SU-DHL-6 (cell line): ENCODE results near the gene COX6B1.

Source experiments
- H2AFZ ChIP-seq: fragments of 200-600 bp; sonication (generic); 2 replicates; pipeline ENCODE4 v1.6.1; 2014; ENCODE audit warnings: low read depth, mild to moderate bottlenecking, moderate library complexity, mixed read lengths, antibody characterized with exemption, low read length; ENCODE audit not compliant: severe bottlenecking
- H3F3A ChIP-seq: fragments of 200-600 bp; shearing (Covaris generic); 2 replicates; pipeline ENCODE4 v1.6.0; 2016; ENCODE audit warnings: antibody characterized with exemption, mild to moderate bottlenecking; ENCODE audit not compliant: insufficient read depth
- H3K27ac ChIP-seq: fragments of 200-600 bp; sonication (generic); 2 replicates; pipeline ENCODE4 v1.5.1; 2016; ENCODE audit warnings: low read depth, mild to moderate bottlenecking, low read length, moderate library complexity, mixed read lengths
- H3K27me3 ChIP-seq: fragments of 200-600 bp; sonication (generic), shearing (Covaris generic); 2 replicates; pipeline ENCODE4 v1.6.0; 2014; ENCODE audit warnings: mild to moderate bottlenecking, low read length
- H3K36me3 ChIP-seq: fragments of 200-600 bp; sonication (generic); 2 replicates; pipeline ENCODE4 v1.6.1; 2014; ENCODE audit warnings: mild to moderate bottlenecking, low read length, mixed read lengths
- H3K4me2 ChIP-seq: fragments of 300-600, 200-600 bp; shearing (Covaris generic), sonication (generic); 2 replicates; pipeline ENCODE4 v1.6.0; 2014; ENCODE audit warnings: low read length, low read depth, mild to moderate bottlenecking; ENCODE audit not compliant: poor library complexity, severe bottlenecking
- H3K4me3 ChIP-seq: fragments of 200-600 bp; sonication (generic); 2 replicates; pipeline ENCODE4 v1.5.1; 2014; ENCODE audit warnings: antibody characterized with exemption, low read length, mild to moderate bottlenecking, mixed read lengths; ENCODE audit not compliant: insufficient read depth, poor library complexity, severe bottlenecking
- H3K79me2 ChIP-seq: fragments of 200-600 bp; sonication (generic); 2 replicates; pipeline ENCODE4 v1.6.1; 2014; ENCODE audit warnings: mild to moderate bottlenecking, low read length, moderate library complexity; ENCODE audit not compliant: insufficient read depth
- H3K9ac ChIP-seq: fragments of 200-600 bp; sonication (generic); 2 replicates; pipeline ENCODE4 v1.7.0; 2014; ENCODE audit warnings: mild to moderate bottlenecking, low read length
- H3K9me2 ChIP-seq: fragments of 200-600 bp; sonication (generic); replicated peaks from 2 replicates; pipeline ENCODE4 v1.6.1; 2014; ENCODE audit warnings: low read length; ENCODE audit not compliant: insufficient read depth
- H3K9me3 ChIP-seq: fragments of 200-600 bp; sonication (generic); 2 replicates; pipeline ENCODE4 v1.6.1; 2014; ENCODE audit warnings: low read length, mixed read lengths; ENCODE audit not compliant: insufficient read depth
- H4K20me1 ChIP-seq: fragments of 200-600 bp; sonication (generic); 2 replicates; pipeline ENCODE4 v1.6.1; 2014; ENCODE audit warnings: low read depth, mild to moderate bottlenecking, antibody characterized with exemption, low read length, moderate library complexity, mixed read lengths
- CTCF ChIP-seq: fragments of 200-600 bp; sonication (generic); IDR thresholded peaks from one replicate; pipeline ENCODE4 v1.5.1; 2017; ENCODE audit warnings: antibody characterized with exemption, mild to moderate bottlenecking, low read length, moderate library complexity; ENCODE audit not compliant: insufficient read depth, poor library complexity, severe bottlenecking
- EZH2phosphoT487 ChIP-seq: fragments of 200-600 bp; sonication (generic), shearing (Covaris generic); conservative IDR thresholded peaks from 2 replicates; pipeline ENCODE4 v1.6.1; 2018; ENCODE audit warnings: mild to moderate bottlenecking, antibody characterized with exemption, low read length, moderate library complexity, mixed read lengths

The COX6B1 gene

GRCh38 chr19:35615036-35615435 is 33.1 kb upstream of the COX6B1 start:
- H2AFZ ChIP-seq: no peak overlapping the region
- TF ChIP-seq EZH2phosphoT487 (no peak), CTCF (no peak)
- no peaks in the 10 kb centered on the region for H3K9me2 ChIP-seq
- H3K36me3 ChIP-seq: no peaks in the 10 kb centered on the region
- H3K4me2 ChIP-seq: no peak overlapping the region
- no peak overlapping the region for H3K27ac ChIP-seq
- no peaks in the 10 kb centered on the region for H4K20me1 ChIP-seq
- peaks cover 8% of the 10 kb centered on the region; the same call in 1 of the 2 replicates for H3K79me2 ChIP-seq
- no peak overlapping the region for H3K4me3 ChIP-seq
- no peaks in the 10 kb centered on the region for H3F3A ChIP-seq
- no peaks in the 10 kb centered on the region for H3K9me3 ChIP-seq
- H3K27me3 ChIP-seq: no peaks in the 10 kb centered on the region
- H3K9ac ChIP-seq: no peak overlapping the region

GRCh38 chr19:35618857-35619256 is 29.3 kb upstream of the COX6B1 start:
- no peaks in the 10 kb centered on the region for H4K20me1 ChIP-seq
- H3K36me3 ChIP-seq: no peaks in the 10 kb centered on the region
- no peaks in the 10 kb centered on the region for H3K27me3 ChIP-seq
- no peak overlapping the region for H3K9ac ChIP-seq
- no peaks in the 10 kb centered on the region for H3K79me2 ChIP-seq
- TF ChIP-seq CTCF (no peak), EZH2phosphoT487 (no peak)
- no peak overlapping the region for H2AFZ ChIP-seq
- H3K4me3 ChIP-seq: no peak overlapping the region
- H3K4me2 ChIP-seq: no peak overlapping the region
- no peak overlapping the region for H3K27ac ChIP-seq
- H3K9me2 ChIP-seq: no peaks in the 10 kb centered on the region
- H3F3A ChIP-seq: no peaks in the 10 kb centered on the region
- H3K9me3 ChIP-seq: no peaks in the 10 kb centered on the region

- no peak for TF ChIP-seq EZH2phosphoT487
- no peak for TF ChIP-seq CTCF
- Histone ChIP-seq H4K20me1 (no peaks in the 10 kb centered on the region), H2AFZ (no peak overlapping the region), H3K4me3 (no peak overlapping the region), H3F3A (no peaks in the 10 kb centered on the region), H3K27ac (no peak overlapping the region), H3K4me2 (no peak overlapping the region), H3K9ac (no peak overlapping the region), H3K9me3 (no peaks in the 10 kb centered on the region), H3K9me2 (no peaks in the 10 kb centered on the region), H3K27me3 (no peaks in the 10 kb centered on the region), H3K36me3 (no peaks in the 10 kb centered on the region), H3K79me2 (no peaks in the 10 kb centered on the region)
Measured at GRCh38 chr19:35619290-35619923, 28.7 kb upstream of the COX6B1 start.
